Measurements from ENCODE around the gene TMEM222.

DNA sequence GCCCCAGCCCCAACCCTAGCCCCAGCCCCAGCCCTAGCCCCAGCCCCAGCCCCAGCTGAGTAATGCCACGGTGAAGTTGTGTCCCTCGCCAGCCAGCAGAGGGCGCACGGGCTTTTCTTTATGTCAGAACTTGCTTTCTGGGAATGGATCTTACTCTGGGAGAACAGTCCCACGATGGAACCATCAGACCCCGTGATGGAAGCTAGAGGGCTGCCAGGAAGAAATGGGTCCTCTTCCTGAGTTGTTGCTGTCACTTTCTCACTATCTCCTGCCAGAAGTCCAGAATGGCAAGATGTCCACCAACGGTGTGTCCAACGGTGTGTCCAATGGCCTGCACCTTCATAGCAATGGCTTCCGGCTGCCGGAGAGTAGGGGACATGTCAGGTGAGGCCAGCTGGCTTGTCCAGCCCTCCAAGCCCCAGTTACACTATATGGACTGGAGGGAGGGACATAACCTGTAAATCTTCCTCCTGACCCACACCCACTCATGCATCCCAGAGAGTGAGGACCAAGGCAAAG, 25.1 kb upstream of the TMEM222 start:
- TF ChIP-seq POLR2A (IDR thresholded peaks at IDR 0.05; ENCODE audit: low read depth, low read length) = no peak
- TF ChIP-seq, protein P1, sequence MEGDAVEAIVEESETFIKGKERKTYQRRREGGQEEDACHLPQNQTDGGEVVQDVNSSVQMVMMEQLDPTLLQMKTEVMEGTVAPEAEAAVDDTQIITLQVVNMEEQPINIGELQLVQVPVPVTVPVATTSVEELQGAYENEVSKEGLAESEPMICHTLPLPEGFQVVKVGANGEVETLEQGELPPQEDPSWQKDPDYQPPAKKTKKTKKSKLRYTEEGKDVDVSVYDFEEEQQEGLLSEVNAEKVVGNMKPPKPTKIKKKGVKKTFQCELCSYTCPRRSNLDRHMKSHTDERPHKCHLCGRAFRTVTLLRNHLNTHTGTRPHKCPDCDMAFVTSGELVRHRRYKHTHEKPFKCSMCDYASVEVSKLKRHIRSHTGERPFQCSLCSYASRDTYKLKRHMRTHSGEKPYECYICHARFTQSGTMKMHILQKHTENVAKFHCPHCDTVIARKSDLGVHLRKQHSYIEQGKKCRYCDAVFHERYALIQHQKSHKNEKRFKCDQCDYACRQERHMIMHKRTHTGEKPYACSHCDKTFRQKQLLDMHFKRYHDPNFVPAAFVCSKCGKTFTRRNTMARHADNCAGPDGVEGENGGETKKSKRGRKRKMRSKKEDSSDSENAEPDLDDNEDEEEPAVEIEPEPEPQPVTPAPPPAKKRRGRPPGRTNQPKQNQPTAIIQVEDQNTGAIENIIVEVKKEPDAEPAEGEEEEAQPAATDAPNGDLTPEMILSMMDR (conservative IDR thresholded peaks at IDR 0.05; ENCODE audit: low read depth, low read length) = peak; percentile 71

All from IMR-90 (cell line).